Psoas muscle (tissue), 8 donors: ENCODE measurements around the gene PKHD1. TPM values are rescaled to one million over a fixed set of nuclear protein-coding genes. Genes with fewer than 3 reads are reported as not detected.

ENCODE experiments used
- ATAC-seq, 4 donors: fragments of 200-7000 bp; cut with Tn5 transposase; one replicate each; pipeline ENCODE4 v1.9.1; 2020; ENCODE audit warnings: moderate library complexity in 3 of 4, mild to moderate bottlenecking in 2 of 4
- DNase-seq, 2 donors: peaks; one replicate each; pipeline ENCODE4 v3.0.0-alpha.2; 2020
- H3K27ac ChIP-seq: fragments of 200-600 bp; one replicate; pipeline ENCODE4 v1.8.0; 2022
- H3K27me3 ChIP-seq, 3 donors: fragments of 200-600 bp in 1 of 3; one replicate each; pipeline versions ENCODE4 v1.6.1 to v1.8.0; 2013 to 2022; ENCODE audit warnings: low read length in 2 of 3, mild to moderate bottlenecking in 2 of 3, moderate library complexity in 1 of 3; ENCODE audit not compliant: insufficient read depth in 3 of 3
- H3K36me3 ChIP-seq, 2 donors: fragments of 200-600 bp in 1 of 2; one replicate each; pipeline versions ENCODE4 v1.6.1 to v1.8.0; 2013 to 2022; ENCODE audit warnings: low read depth in 1 of 2, mild to moderate bottlenecking in 1 of 2, moderate library complexity in 1 of 2; ENCODE audit not compliant: insufficient read depth in 1 of 2
- H3K4me1 ChIP-seq: fragments of 200-600 bp; one replicate; pipeline ENCODE4 v1.8.0; 2022
- H3K4me3 ChIP-seq: fragments of 200-600 bp; one replicate; pipeline ENCODE4 v1.8.0; 2022; ENCODE audit warnings: mild to moderate bottlenecking
- H3K9me3 ChIP-seq: fragments of 200-600 bp; one replicate; pipeline ENCODE4 v1.8.0; 2022
- WGBS, 3 donors: extraction: QIAGEN DNeasy Blood & Tissue Kit; methylation state at CpG; one replicate each; pipeline versions ENCODE4 v1.1.6 to v1.1.7; 2013; 5-methylcytosine and 5-hydroxymethylcytosine counted together
- intact Hi-C, 2 donors: fragments of 100-400 bp; cut with DNase I; formaldehyde crosslinking; loops; one replicate each; pipeline versions ENCODE4 v1.11.0 to v1.14.2; 2022
- polyA plus RNA-seq, 3 donors: library from polyadenylated mRNA; stranded (reverse); fragments of 200-250 nt; gene quantifications; one replicate each; pipeline ENCODE4 v1.2.3, GENCODE V29; 2013
- total RNA-seq, 4 donors: library from RNA; stranded (reverse); fragmentation: NEBNext Ultra II Directional in 2 of 4; extraction: Animal tissue kit (Norgen Biotek cat#: 25700) in 2 of 4; gene quantifications; one replicate each; pipeline versions ENCODE4 v1.2.1 to v1.2.4, GENCODE V29; 2021 to 2023
- TF ChIP-seq, protein P1 (sequence below): fragments of 200-600 bp; IDR thresholded peaks from one replicate; pipeline ENCODE4 v1.8.0; 2022; ENCODE audit warnings: antibody characterized with exemption
- donor health status: healthy with polysubstance abuse.
- donor health status: DM: no; HTN: no; CAD: no; lungs with moderate emphysema.
- donor health status: Bipolar disorder and iron deficiency.
- donor health status: healthy.
- donor health status: DM: yes; HTN: yes; CAD: no.
- donor health status: DM: no; HTN: no; CAD: no.
- donor health status: DM: no; HTN: no; CAD: no.
- donor health status: DM: yes; HTN: yes; CAD: no.

Gene PKHD1
- total and polyA plus RNA-seq, 7 donors = under 0.01 to 0.11 (median 0.02) TPM; not detected in 2

DNA sequence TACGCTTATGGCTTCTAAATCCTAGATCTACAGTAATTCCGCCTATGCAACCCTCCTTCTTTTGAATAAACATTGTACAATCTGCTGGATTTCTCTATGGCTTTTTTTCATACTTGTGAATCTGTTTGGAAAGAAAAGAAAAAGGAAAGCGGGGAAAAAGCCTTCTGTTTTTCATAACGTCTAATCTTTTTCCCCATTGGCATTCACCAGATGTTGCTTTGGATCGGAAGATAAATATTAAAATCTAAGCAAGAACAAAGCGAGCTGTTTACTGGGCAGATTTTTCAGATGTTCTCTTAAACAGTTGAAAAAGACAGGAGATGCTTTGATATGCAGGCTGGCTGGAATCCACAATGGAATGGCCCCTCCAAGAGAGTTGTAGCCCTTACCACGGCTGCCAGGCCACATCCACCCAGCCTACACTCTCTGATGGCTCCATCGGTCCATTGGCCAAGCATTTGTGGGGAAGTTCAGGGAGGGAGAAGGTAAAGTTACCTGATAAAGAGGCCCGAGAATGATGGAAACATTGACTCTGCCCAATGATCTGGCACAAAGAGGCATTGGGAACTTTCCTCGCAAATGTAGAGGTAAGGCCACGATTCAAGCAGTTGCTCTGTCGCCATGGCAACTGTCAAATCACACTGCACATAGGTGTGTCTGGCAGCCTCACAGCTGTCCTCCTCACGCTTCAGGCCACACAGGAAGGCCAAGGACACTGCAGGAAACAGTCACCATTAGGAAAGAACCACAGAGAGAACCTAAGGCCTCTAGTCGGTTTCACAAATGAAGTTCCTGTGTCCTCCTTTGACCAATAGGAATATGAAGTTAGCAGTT lies 70.3 kb downstream of the PKHD1 start:
- ATAC-seq (no peak), DNase-seq (no peak)
- H3K9me3 ChIP-seq = no peaks in the 10 kb centered on the region
- no peak overlapping the region for H3K27ac ChIP-seq
- no peak overlapping the region for H3K4me3 ChIP-seq
- intact Hi-C loops = loop anchor here in 1 of 2 donors (5.0 kb wide), 1 partner anchor 165 kb away; no protein-coding TSS in a partner anchor
- no peaks in the 10 kb centered on the region for H3K36me3 ChIP-seq
- H3K4me1 ChIP-seq = no peaks in the 10 kb centered on the region
- TF ChIP-seq, protein P1, sequence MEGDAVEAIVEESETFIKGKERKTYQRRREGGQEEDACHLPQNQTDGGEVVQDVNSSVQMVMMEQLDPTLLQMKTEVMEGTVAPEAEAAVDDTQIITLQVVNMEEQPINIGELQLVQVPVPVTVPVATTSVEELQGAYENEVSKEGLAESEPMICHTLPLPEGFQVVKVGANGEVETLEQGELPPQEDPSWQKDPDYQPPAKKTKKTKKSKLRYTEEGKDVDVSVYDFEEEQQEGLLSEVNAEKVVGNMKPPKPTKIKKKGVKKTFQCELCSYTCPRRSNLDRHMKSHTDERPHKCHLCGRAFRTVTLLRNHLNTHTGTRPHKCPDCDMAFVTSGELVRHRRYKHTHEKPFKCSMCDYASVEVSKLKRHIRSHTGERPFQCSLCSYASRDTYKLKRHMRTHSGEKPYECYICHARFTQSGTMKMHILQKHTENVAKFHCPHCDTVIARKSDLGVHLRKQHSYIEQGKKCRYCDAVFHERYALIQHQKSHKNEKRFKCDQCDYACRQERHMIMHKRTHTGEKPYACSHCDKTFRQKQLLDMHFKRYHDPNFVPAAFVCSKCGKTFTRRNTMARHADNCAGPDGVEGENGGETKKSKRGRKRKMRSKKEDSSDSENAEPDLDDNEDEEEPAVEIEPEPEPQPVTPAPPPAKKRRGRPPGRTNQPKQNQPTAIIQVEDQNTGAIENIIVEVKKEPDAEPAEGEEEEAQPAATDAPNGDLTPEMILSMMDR = no peak
- WGBS, 3 donors = 54 to 65% (median 56%) methylated on average over 14 of the region's 14 CpGs
- H3K27me3 ChIP-seq = no peaks in the 10 kb centered on the region

DNA sequence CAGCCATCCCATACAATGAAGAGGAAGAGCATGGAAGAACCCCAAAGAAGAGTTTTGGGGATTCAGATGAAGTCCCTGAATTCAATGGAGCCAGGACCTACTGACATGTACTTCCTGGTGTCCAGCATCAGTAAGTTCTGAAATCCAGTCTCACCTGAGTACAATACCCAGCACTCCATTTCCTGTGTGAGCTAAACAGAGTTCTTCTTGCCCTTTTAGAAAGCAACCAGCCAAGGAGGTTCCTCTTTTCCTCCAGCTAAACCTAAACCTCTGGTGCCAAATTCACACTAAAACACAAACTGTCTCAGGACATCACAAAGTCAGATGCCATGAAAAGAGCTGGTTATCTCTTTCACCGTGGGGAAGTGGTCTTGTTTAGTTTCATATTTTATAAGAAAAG lies 71.5 kb downstream of the PKHD1 start:
- Histone ChIP-seq H3K4me3 (no peak overlapping the region), H3K27me3 (no peaks in the 10 kb centered on the region), H3K4me1 (no peaks in the 10 kb centered on the region), H3K27ac (no peak overlapping the region), H3K9me3 (no peaks in the 10 kb centered on the region), H3K36me3 (no peaks in the 10 kb centered on the region)
- TF ChIP-seq, protein P1 = no peak
- DNase-seq (no peak), ATAC-seq (no peak)
- intact Hi-C loops = loop anchor here in 1 of 2 donors (5.0 kb wide), 1 partner anchor 164 kb away; no protein-coding TSS in a partner anchor
- 73 to 74% (median 73%) methylated on average over 1 of the region's 1 CpG for WGBS, 3 donors

DNA sequence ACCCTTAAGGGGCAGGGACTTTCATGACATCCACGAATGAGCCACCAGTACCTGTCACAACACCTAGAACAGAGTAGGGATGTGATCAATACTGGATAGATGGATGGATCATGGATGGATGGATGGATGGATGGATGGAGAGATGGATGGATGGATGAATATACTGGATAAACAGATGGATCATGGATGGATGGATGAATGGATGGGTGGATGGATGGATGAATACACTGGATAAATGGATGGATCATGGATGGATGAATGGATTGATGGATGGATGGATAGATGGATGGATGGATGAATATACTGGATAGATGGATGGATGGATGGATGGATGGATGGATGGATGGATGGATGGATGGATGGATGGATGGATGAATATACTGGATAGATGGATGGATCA lies 73.0 kb downstream of the PKHD1 start:
- no peak for ATAC-seq
- Histone ChIP-seq H3K27me3 (no peaks in the 10 kb centered on the region), H3K4me3 (no peak overlapping the region), H3K9me3 (no peaks in the 10 kb centered on the region), H3K4me1 (no peaks in the 10 kb centered on the region), H3K36me3 (no peaks in the 10 kb centered on the region), H3K27ac (no peak overlapping the region)
- DNase-seq = no peak
- intact Hi-C loops = no loop called here
- WGBS, 3 donors = 68 to 84% (median 79%) methylated on average over 1 of the region's 1 CpG
- TF ChIP-seq, protein P1 = no peak

DNA sequence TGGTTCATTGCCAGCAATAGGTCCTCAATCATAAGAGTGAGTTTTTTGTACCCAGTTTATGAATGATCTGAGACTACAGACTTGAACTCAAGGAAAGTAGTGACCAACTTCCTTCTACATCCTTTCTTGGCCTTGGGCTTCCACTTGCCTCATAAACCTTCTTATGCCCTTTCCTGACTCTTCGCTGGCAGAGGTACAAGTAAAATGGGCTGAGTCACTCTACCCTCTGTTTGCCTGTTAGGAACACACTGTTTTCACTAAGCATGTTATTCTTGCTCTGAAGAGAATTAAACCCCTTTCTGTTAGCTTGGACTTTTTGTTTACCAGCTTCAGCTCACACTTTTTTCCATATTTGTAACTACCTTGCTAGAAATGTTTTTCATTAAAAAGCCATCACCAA lies 74.4 kb downstream of the PKHD1 start:
- no peak for ATAC-seq
- intact Hi-C loops = no loop called here

More for the DNA sequence above, 74.4 kb downstream of the PKHD1 start:
- H3K36me3 ChIP-seq = no peaks in the 10 kb centered on the region
- no peak overlapping the region for H3K4me3 ChIP-seq
- peaks cover 0 to 3% (median 0%) of the 10 kb centered on the region in 3 donors for H3K27me3 ChIP-seq
- no peak for DNase-seq
- TF ChIP-seq, protein P1 = no peak
- H3K27ac ChIP-seq = no peak overlapping the region
- no peaks in the 10 kb centered on the region for H3K9me3 ChIP-seq
- H3K4me1 ChIP-seq = no peaks in the 10 kb centered on the region
- WGBS, 3 donors = 70 to 81% (median 77%) methylated on average over 1 of the region's 1 CpG
